Esophagus muscularis mucosa (tissue), 3 donors: ENCODE data around the gene MDM1.

Experiments used
- CTCF ChIP-seq, 3 experiments: fragments of 200-600 bp in 2 of 3; fragments of 450-650 bp in 1 of 3; sonication (generic) in 2 of 3; IDR thresholded peaks; one replicate each; pipeline ENCODE4 v1.5.1; 2017 to 2019; ENCODE audit warnings: antibody characterized with exemption in 3 of 3, mild to moderate bottlenecking in 2 of 3, moderate library complexity in 1 of 3
- POLR2A ChIP-seq: fragments of 450-650 bp; IDR thresholded peaks from one replicate; pipeline ENCODE4 v1.6.1; 2017; ENCODE audit warnings: antibody characterized with exemption, moderate library complexity, mild to moderate bottlenecking, low read depth
- POLR2AphosphoS5 ChIP-seq, 2 donors: sonication (generic); formaldehyde crosslinking; IDR thresholded peaks; one replicate each; pipeline ENCODE4 v1.6.1; 2017; ENCODE audit warnings: antibody characterized with exemption in 2 of 2

- TF ChIP-seq POLR2AphosphoS5 (IDR thresholded peaks at IDR 0.05) (no peak), CTCF (IDR thresholded peaks at IDR 0.05) (no peak), POLR2A (no peak)
These were observed 12.0 kb upstream of the MDM1 start for GRCh38 chr12:68344126-68344525.
